Endometrial microvascular endothelial cells (primary cell): ENCODE data around the gene TSPAN9. TPM values are rescaled to one million over a fixed set of nuclear protein-coding genes. Genes with fewer than 3 reads are reported as not detected.

Source experiments
- in situ Hi-C: cut with HindIII; loops from 2 replicates; pipeline ENCODE4 v1.10.0; 2017; ENCODE audit warnings: low sequenced_read_pairs, low pct_unique_long_range_greater_than_20kb; ENCODE audit errors: inconsistent ontology term
- total RNA-seq: library from RNA; depleted of rRNA; stranded (reverse); fragments of >200 nt; gene quantifications from one replicate; pipeline ENCODE4 v1.2.3, GENCODE V29; 2015; ENCODE audit errors: inconsistent ontology term

TSPAN9 gene
- total RNA-seq, 1 donor from 2014 or later: 15.9 TPM

GRCh38 chr12:3243376-3244084, 166.4 kb downstream of the TSPAN9 start:
- in situ Hi-C loops: no loop called here

DNA sequence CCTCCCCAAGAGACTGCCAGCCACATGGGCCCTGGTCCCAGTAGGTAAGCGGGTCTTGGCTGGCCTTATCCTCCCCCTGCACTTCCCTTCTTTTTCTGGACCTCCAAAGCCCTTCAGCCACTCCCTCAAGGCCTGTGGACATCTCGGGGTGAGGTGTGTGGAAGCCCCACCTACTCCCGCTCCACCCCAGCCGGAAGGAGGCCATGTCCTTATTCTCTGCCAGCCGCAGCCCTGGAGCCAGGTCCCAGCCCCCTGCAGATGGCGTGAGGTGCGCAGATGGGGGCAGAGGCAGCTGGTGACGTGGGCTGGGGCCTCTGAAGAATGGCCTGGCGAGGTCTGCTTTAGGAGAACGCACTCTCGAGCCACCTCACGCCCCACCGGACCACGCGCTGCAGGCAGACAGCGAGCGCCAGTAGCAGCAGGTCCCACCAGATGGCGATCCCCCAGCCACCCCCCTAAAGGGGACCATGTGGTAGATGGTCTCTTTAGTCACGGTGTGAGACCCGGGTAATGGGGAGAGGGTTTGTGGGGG, 167.1 kb downstream of the TSPAN9 start:
- in situ Hi-C loops: no loop called here

- in situ Hi-C loops: no loop called here
These were observed 169.1 kb downstream of the TSPAN9 start for GRCh38 chr12:3246253-3246652.

- in situ Hi-C loops: no loop called here
These were observed 169.9 kb downstream of the TSPAN9 start for GRCh38 chr12:3247077-3247476.

DNA sequence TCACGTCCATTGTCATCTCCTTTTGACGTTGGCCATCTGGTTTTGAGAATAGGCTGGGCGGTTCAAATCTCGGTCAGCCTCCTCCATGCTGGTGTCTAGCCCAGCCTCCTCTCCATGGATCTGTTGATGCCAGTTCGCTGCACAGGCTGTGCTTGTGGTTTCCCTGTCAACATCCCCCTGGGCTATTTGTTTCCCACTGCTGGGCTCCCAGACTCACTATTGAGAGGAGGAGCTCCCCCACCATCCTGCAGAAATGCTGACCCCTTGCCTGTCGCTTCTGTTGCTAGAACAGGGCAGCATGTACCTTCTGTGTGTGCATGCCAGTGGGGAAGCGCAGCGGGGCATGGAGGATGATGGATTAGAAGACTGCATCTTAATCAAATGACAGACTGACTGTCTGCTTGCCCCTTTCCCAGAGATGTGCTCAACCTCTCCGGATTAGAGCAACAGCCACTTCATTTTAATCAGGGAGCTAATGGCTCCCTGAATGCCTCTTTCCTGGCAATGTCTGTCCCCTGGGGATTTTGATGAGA, 170.5 kb downstream of the TSPAN9 start:
- in situ Hi-C loops: no loop called here

- in situ Hi-C loops: no loop called here
These were observed 172.1 kb downstream of the TSPAN9 start for GRCh38 chr12:3249081-3249800.

DNA sequence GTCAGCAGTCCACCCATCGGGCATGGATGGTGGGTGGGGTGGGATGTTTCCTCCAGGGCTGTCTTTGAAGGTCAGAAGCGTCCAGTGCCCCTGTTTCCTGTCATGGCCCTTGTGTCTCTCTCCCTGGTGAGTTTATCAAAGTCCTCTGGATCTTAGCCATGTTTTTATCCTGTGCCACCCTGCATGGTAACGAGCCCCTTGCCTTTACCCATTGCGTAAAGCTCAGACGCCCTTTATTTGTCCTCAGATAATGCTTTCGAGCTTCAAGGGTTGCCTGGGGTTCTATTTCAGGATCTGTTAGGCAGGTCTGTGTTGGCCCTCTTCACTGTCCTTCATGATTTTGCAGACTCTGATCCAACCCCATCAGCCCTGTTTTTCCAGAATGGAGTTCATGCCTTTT, 172.9 kb downstream of the TSPAN9 start:
- in situ Hi-C loops: no loop called here

DNA sequence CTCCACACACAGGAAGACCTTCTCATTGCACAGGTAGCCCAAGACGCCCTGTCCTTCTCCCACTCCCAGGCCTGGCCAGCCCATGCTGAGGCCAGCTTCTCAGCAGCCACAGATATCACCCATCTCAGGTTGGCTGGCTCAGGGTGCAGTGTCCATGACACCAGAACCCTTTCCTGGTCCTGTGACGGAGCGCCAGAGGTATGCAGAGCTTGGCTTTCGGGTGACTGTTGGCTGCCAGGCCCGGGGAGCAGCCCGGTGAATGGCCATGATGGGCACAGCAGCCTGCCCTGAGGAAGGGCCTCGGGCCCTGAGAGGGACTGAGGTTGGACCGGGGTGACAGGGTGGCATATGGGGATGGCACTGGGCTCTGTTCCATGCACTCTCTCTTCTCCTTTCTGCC, 173.4 kb downstream of the TSPAN9 start:
- in situ Hi-C loops: no loop called here

DNA sequence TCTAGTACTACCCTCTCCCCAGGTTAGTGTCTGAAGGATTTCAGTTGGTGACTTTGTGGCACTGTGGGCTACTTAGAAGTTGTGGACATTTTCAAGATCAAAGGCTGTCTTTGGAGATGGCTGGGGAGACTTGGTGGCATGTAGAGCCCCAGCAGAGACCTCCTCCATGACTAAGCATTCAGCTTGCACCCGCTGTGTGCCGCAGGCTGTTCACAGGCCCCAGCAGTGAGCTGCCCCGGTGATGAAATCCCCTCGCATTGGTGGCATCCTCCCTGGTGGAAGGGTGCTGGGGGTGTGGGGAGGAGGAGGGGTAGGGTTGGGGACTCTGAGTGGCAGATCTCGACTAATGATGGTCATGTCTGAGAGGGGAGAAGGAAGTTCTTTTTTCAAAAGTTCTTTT, 173.9 kb downstream of the TSPAN9 start:
- in situ Hi-C loops: no loop called here

DNA sequence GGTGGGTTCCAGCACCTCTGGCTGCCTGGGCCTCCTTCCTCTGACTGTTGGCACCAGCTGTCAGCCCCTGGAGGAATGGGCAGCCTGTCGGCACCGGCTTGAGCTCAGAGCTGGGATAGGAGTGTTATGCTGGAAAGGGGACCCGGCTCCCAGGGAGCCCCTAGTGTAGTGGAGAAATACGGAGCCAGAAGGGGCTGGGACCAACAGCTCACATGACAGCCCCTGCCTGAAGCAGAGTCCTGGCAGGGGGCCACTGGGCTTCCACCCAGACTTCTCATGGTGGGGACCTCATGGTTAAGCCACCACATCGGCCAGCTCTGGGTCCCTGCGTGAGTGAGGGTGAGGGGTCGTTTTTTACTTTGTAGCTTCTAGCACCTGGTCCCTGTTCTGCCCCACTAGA, 174.5 kb downstream of the TSPAN9 start:
- in situ Hi-C loops: no loop called here

- in situ Hi-C loops: no loop called here
These were observed 175.3 kb downstream of the TSPAN9 start for GRCh38 chr12:3252450-3252891.

DNA sequence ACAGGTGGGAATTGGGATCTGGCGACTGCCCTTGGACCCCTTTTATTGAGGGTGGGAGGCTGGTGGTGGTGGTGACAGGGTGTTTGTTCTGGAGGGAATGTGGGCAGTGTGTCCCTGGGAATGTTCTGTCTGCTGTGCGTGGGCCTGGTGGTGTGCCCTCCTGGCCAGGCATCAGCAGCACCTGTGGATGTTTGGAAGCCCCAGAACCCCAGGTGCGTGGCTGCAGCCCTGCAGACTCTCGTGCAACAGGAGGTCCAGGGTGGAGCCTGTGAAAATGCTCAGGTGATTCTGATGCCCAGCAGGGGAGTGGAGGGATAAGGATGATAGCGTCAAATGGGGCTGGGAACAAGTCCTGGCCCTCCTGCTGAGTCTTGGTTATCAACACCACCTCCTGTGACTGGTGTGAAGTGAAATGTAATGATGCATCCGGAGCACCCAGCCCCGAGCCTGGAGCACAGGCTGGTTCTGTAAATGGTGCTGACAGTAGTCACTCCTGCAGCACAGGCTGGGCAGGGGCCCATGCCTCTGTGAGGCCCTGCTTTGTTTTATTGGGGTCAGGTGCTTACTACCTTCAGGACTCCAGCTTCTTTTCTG, 176.6 kb downstream of the TSPAN9 start:
- in situ Hi-C loops: no loop called here

DNA sequence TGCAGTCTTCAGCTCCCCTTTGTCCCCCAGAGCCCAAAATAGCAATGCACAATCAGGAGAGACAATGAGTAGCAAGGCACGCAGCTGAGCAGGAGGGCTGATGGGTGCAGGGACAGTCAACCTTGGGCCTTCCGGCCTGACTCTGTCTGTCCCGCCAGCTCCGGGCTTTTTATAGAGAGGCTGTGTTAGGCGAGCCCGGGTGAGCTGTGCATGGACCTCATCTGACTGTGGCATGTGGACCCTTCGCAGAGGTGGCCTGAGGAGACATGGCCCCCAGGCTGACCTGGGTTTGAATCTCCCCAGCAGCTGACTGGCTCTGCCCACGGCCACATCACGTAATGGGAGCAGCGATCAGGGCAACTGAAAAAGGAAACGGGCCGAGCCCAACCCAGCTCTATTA, 177.9 kb downstream of the TSPAN9 start:
- in situ Hi-C loops: no loop called here

GRCh38 chr12:3256103-3256631, 179.0 kb downstream of the TSPAN9 start:
- in situ Hi-C loops: no loop called here

GRCh38 chr12:3257411-3257810, 180.2 kb downstream of the TSPAN9 start:
- in situ Hi-C loops: no loop called here

DNA sequence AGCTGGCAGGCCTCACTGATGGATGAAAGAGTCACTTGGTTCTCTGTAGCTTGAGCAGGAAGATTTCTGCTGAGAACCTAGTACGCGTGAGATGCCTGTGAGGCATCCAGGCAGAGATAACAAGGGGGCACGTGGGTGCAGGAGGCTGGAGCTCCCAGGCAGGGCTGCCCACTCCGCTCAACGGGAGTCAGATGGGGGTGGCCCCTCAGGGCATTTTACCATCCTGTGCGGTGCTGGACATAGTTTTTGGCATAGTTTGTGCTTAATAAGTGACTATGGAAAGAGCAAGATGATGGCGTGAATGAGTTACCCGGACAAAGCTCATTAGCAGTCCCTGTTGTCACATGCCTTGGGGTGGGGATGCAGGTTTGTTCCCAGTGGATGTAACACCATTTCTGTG, 182.8 kb downstream of the TSPAN9 start:
- in situ Hi-C loops: no loop called here

DNA sequence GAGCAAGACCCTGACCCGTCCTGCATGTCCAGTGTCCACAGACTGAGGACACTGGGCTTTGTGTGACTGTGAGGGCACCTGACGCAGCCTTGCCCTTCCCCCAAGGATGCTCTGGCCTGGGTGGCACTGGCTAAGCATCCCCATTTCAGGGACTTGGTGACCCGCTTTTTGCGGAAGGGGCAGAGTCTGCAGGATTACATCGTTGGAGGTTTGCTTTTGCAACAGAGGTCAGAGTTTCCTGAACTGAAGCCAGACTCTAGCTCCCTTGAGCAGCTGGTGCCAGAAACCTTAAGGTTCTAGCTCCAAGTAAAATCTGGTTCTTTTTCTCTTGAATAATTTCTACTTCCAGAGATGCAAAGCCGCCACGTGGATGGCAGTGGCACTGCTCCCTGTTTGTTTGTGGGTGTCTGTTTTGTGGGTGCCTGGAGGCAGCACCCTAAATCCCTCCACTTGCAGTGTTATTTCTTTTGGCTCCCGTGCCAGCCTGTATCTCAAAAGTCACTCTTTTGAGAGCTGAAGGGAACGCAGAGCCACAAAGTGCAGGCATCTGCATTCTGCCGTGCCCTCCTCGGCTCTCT, 184.7 kb downstream of the TSPAN9 start:
- in situ Hi-C loops: no loop called here

DNA sequence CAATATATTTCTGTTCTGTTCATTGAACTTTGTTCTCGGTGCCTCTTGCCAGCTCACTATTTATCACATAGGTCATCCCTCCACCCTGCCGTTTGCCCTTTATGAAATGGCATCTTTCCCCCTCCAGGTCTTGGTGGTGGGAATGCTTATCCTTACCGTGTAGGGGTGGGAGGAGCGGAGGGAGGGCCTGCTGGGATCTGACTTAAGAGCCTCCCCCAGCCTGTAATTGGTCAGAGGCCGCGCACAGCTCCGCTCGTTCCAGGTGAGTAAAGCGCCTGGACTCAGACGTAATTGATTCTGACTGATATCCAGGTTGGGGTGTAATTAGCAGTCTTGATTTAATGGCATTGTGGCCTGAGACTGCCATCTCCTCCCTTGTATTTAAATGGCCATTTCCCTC, 185.3 kb downstream of the TSPAN9 start:
- in situ Hi-C loops: no loop called here

DNA sequence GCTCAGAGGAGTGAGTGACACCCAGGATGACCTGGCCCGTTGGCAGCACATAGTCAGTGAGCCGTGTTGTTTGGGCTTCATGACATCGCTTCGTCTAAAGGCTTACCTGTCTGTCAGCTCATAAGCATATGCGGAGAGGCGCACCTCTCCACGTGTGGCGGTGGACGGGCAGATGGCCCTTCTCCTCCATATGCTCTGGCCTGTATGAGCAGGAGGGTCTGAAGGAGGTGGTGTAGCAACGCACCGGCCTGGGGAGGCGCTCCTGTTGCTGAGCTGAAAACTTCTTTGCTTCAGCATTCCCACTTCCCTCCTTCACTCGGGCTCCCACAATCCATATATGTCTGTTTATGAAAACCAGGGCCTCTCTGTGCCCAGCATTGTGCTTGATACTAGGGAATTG, 186.1 kb downstream of the TSPAN9 start:
- in situ Hi-C loops: no loop called here
